Thyroid gland (tissue), 4 donors: ENCODE measurements around the gene HERPUD1.

Source experiments
- POLR2A ChIP-seq, 2 donors: fragments of 450-650 bp; IDR thresholded peaks; one replicate each; pipeline ENCODE4 v1.6.1; 2017; ENCODE audit warnings: antibody characterized with exemption in 2 of 2, mild to moderate bottlenecking in 2 of 2, moderate library complexity in 1 of 2
- TF ChIP-seq, protein P1 (sequence below), 6 experiments: fragments of 200-600 bp in 3 of 6; fragments of 450-650 bp in 3 of 6; sonication (generic) in 3 of 6; IDR thresholded peaks; one replicate each; pipeline ENCODE4 v1.5.1; 2016 to 2019; ENCODE audit warnings: antibody characterized with exemption in 6 of 6, mild to moderate bottlenecking in 2 of 6, inconsistent platforms in 1 of 6, moderate library complexity in 1 of 6

DNA sequence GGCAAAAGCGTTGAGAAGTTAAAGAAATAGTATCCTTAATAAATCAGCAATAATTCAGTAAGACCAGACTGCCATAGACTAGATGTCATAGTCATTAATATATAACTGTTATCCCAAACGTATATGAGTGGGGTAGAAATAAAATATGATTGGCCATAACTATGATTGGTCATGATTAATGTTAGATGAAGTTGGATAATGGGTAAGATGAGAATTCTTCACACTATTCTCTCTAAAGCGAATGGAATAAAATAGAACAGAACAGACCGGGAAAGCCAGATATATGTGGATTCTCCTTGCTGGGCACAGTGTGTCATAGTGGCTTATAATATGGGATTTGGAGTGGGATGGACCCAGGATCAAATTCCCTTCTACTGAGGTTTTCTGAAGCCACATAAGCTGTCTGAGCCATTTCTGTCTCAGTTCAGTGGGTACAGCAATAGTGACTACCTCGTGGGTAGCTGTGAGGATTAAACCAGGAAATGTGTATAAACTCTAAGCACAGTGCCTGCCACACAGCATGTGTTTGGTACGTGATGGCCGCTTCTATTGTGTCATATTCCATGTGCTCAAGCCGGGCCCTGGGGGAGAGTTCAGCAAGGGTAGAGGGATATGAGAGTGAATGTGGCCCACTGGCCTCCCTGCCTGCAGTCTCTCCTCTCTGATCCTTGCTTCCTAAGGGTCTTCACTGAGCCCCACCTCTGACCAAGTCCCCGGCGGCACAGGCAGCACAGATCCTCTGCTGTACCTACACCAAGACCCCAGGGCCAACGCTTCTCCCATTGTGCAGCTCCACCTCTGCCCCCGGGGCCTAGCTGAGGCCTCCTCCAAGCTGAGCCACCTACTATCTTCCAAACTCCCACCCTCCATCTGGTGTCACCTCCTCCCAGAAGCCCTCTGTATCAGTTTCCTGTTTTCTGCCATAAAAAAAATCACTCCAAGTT, 33.5 kb downstream of the HERPUD1 start:
- TF ChIP-seq, protein P1, sequence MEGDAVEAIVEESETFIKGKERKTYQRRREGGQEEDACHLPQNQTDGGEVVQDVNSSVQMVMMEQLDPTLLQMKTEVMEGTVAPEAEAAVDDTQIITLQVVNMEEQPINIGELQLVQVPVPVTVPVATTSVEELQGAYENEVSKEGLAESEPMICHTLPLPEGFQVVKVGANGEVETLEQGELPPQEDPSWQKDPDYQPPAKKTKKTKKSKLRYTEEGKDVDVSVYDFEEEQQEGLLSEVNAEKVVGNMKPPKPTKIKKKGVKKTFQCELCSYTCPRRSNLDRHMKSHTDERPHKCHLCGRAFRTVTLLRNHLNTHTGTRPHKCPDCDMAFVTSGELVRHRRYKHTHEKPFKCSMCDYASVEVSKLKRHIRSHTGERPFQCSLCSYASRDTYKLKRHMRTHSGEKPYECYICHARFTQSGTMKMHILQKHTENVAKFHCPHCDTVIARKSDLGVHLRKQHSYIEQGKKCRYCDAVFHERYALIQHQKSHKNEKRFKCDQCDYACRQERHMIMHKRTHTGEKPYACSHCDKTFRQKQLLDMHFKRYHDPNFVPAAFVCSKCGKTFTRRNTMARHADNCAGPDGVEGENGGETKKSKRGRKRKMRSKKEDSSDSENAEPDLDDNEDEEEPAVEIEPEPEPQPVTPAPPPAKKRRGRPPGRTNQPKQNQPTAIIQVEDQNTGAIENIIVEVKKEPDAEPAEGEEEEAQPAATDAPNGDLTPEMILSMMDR (IDR thresholded peaks at IDR 0.05), result no peak
- TF ChIP-seq POLR2A (IDR thresholded peaks at IDR 0.05), result no peak
